H1 (cell line): ENCODE results near the gene ARHGEF10L. TPM values are rescaled to one million over a fixed set of nuclear protein-coding genes. Genes with fewer than 3 reads are reported as not detected.

Experiments
- CTCF ChIA-PET: fragments of 300-600 bp; sonication (Branson Sonifier 250); formaldehyde crosslinking; loops from one replicate; lab custom pipeline; 2021; ENCODE audit not compliant: partially characterized antibody; lab: Charles Lee
- POLR2A ChIA-PET: fragments of 300-600 bp; sonication (Branson Sonifier 250); formaldehyde crosslinking; loops from one replicate; lab custom pipeline; 2021; ENCODE audit warnings: inconsistent platforms; ENCODE audit not compliant: partially characterized antibody; lab: Charles Lee
- DNase-seq, 2 experiments: peaks; one replicate each; pipeline versions ENCODE4 v3.0.0 to v3.0.0-alpha.2; 2010 to 2022; ENCODE audit warnings: low spot score in 2 of 2, low read depth in 1 of 2, mixed read lengths in 1 of 2
- FAIRE-seq: peaks from 2 replicates; lab custom pipeline; 2011; peaks lifted over from hg19 to GRCh38; lab: Jason Lieb, UNC
- H2AFZ ChIP-seq: 2 replicates; pipeline ENCODE4 v1.8.1; 2012; ENCODE audit warnings: low read length, inconsistent platforms
- H2AK5ac ChIP-seq: 2 replicates; pipeline ENCODE4 v1.6.1; 2013; ENCODE audit warnings: low read depth, low read length
- H2BK120ac ChIP-seq: replicated peaks from 2 replicates; pipeline ENCODE3; 2013; ENCODE audit warnings: low read depth, low read length, inconsistent platforms
- H2BK12ac ChIP-seq: 2 replicates; pipeline ENCODE4 v1.6.1; 2013; ENCODE audit warnings: low read depth, low read length
- H2BK15ac ChIP-seq: 2 replicates; pipeline ENCODE4 v1.6.1; 2013; ENCODE audit warnings: low read length
- H2BK20ac ChIP-seq: 2 replicates; pipeline ENCODE4 v1.6.1; 2013; ENCODE audit warnings: low read length
- H2BK5ac ChIP-seq: 2 replicates; pipeline ENCODE4 v1.6.1; 2013; ENCODE audit warnings: low read depth, low read length
- H3K14ac ChIP-seq: 2 replicates; pipeline ENCODE4 v1.6.1; 2013; ENCODE audit warnings: inconsistent platforms; ENCODE audit not compliant: insufficient read length
- H3K18ac ChIP-seq: 2 replicates; pipeline ENCODE4 v1.6.1; 2013; ENCODE audit warnings: low read length; ENCODE audit errors: extremely low read depth
- H3K23ac ChIP-seq: 2 replicates; pipeline ENCODE4 v1.6.1; 2013; ENCODE audit warnings: inconsistent platforms; ENCODE audit not compliant: insufficient read length
- H3K23me2 ChIP-seq: 2 replicates; pipeline ENCODE4 v1.6.1; 2013; ENCODE audit warnings: low read depth, low read length
- H3K27ac ChIP-seq: 2 replicates; pipeline ENCODE4 v1.6.1; 2011; ENCODE audit warnings: low read depth, low read length, inconsistent platforms
- H3K27me3 ChIP-seq, 4 experiments: replicated peaks in 1 of 4; 1 replicate in 1 of 4; 2 replicates in 3 of 4; pipeline versions ENCODE4 v1.6.1 to v1.8.1; 2011 to 2013; ENCODE audit warnings: low read length in 3 of 4, mild to moderate bottlenecking in 3 of 4, inconsistent platforms in 2 of 4, mixed read lengths in 2 of 4, moderate library complexity in 1 of 4; ENCODE audit not compliant: control insufficient read depth in 3 of 4, insufficient read depth in 3 of 4; ENCODE audit errors: extremely low read depth in 1 of 4
- H3K36me3 ChIP-seq, 4 experiments: 2 replicates each; pipeline versions ENCODE4 v1.6.1 to v1.8.1; 2011 to 2013; ENCODE audit warnings: mild to moderate bottlenecking in 4 of 4, low read length in 3 of 4, moderate library complexity in 2 of 4, control low read depth in 1 of 4, inconsistent platforms in 1 of 4; ENCODE audit not compliant: insufficient read depth in 4 of 4, control insufficient read depth in 2 of 4
- H3K4ac ChIP-seq: replicated peaks from 2 replicates; pipeline ENCODE3; 2013; ENCODE audit warnings: low read length, low read depth, mixed read lengths, inconsistent platforms; ENCODE audit not compliant: insufficient read length
- H3K4me1 ChIP-seq, 4 experiments: replicated peaks in 1 of 4; 1 replicate in 1 of 4; 2 replicates in 3 of 4; pipeline versions ENCODE4 v1.6.1 to v1.8.1; 2011 to 2013; ENCODE audit warnings: low read length in 3 of 4, inconsistent platforms in 2 of 4, mixed read lengths in 1 of 4; ENCODE audit not compliant: insufficient read depth in 4 of 4, control insufficient read depth in 3 of 4
- H3K4me2 ChIP-seq, 2 experiments: 2 replicates each; pipeline versions ENCODE4 v1.6.1 to v1.8.1; 2011 to 2013; ENCODE audit warnings: low read depth in 2 of 2, low read length in 2 of 2, control low read depth in 1 of 2, inconsistent platforms in 1 of 2, mild to moderate bottlenecking in 1 of 2; ENCODE audit not compliant: insufficient read depth in 1 of 2
- H3K4me3 ChIP-seq, 4 experiments: fragments of 200-600, 300-600 bp in 1 of 4; sonication (generic), shearing (Covaris generic), sonication (Bioruptor Twin) in 1 of 4; 2 replicates each; pipeline versions ENCODE4 v1.5.1 to v1.8.1; 2011 to 2016; ENCODE audit warnings: low read length in 4 of 4, low read depth in 3 of 4, control low read depth in 2 of 4, inconsistent platforms in 2 of 4, mild to moderate bottlenecking in 2 of 4, mixed read lengths in 1 of 4, moderate library complexity in 1 of 4; ENCODE audit not compliant: insufficient read depth in 2 of 4; ENCODE audit errors: extremely low read depth in 1 of 4
- H3K56ac ChIP-seq: replicated peaks from 2 replicates; pipeline ENCODE3; 2013; ENCODE audit warnings: low read depth, mild to moderate bottlenecking, mixed read lengths, low read length, inconsistent platforms; ENCODE audit not compliant: insufficient read length
- H3K79me1 ChIP-seq: 2 replicates; pipeline ENCODE4 v1.6.1; 2013; ENCODE audit warnings: low read depth, low read length, control low read depth
- H3K79me2 ChIP-seq, 2 experiments: 2 replicates each; pipeline versions ENCODE4 v1.6.1 to v1.8.1; 2012 to 2013; ENCODE audit warnings: low read length in 2 of 2, mild to moderate bottlenecking in 2 of 2, inconsistent platforms in 1 of 2; ENCODE audit not compliant: insufficient read depth in 2 of 2, control insufficient read depth in 1 of 2
- H3K9ac ChIP-seq, 4 experiments: replicated peaks in 1 of 4; 1 replicate in 1 of 4; 2 replicates in 3 of 4; pipeline versions ENCODE4 v1.6.1 to v1.8.1; 2011 to 2013; ENCODE audit warnings: low read depth in 3 of 4, low read length in 3 of 4, control low read depth in 2 of 4, mild to moderate bottlenecking in 2 of 4, moderate library complexity in 2 of 4, inconsistent platforms in 1 of 4; ENCODE audit errors: extremely low read depth in 1 of 4
- H3K9me3 ChIP-seq, 2 experiments: 2 replicates each; pipeline versions ENCODE4 v1.6.1 to v1.8.1; 2012 to 2013; ENCODE audit warnings: mild to moderate bottlenecking in 2 of 2, moderate library complexity in 2 of 2, control low read depth in 1 of 2, inconsistent platforms in 1 of 2, low read depth in 1 of 2, low read length in 1 of 2, mixed read lengths in 1 of 2; ENCODE audit not compliant: insufficient read depth in 2 of 2
- H4K20me1 ChIP-seq, 2 experiments: replicated peaks in 1 of 2; 2 replicates each; pipeline versions ENCODE3 to v1.8.1; 2011 to 2013; ENCODE audit warnings: inconsistent platforms in 2 of 2, low read length in 2 of 2, mild to moderate bottlenecking in 1 of 2; ENCODE audit not compliant: insufficient read depth in 2 of 2, control insufficient read depth in 1 of 2
- H4K5ac ChIP-seq: 2 replicates; pipeline ENCODE4 v1.6.1; 2013; ENCODE audit warnings: low read length, low read depth, mixed read lengths, inconsistent platforms; ENCODE audit not compliant: insufficient read length
- H4K8ac ChIP-seq: 2 replicates; pipeline ENCODE4 v1.8.0; 2013; ENCODE audit warnings: mild to moderate bottlenecking, moderate library complexity, low read length, inconsistent platforms; ENCODE audit not compliant: insufficient read depth; ENCODE audit errors: extremely low read depth
- H4K91ac ChIP-seq: replicated peaks from 2 replicates; pipeline ENCODE3; 2013; ENCODE audit warnings: low read length, mixed read lengths, inconsistent platforms; ENCODE audit not compliant: insufficient read length
- ASH2L ChIP-seq: fragments of 200-600, 300-600 bp; sonication (generic); IDR thresholded peaks from one replicate; pipeline ENCODE4 v1.7.1; 2017; ENCODE audit warnings: low read length
- SP4 ChIP-seq: IDR thresholded peaks from 2 replicates; pipeline ENCODE4 v1.6.1; 2012; ENCODE audit warnings: low read length, inconsistent platforms
- WGBS, 2 experiments: shearing (Covaris generic) in 1 of 2; methylation state at CpG; one replicate each; pipeline versions ENCODE4 v1.1.6 to v1.1.7; 2013 to 2015; ENCODE audit warnings: low lambda C conversion rate in 2 of 2, mixed read lengths in 2 of 2, inconsistent platforms in 1 of 2, low coverage in 1 of 2, missing lambda C conversion rate in 1 of 2; ENCODE audit not compliant: insufficient replicate concordance in 2 of 2, insufficient coverage in 1 of 2, insufficient read length in 1 of 2; ENCODE audit errors: extremely low coverage in 1 of 2, missing lambda C conversion rate in 1 of 2; 5-methylcytosine and 5-hydroxymethylcytosine counted together
- polyA plus RNA-seq, 7 experiments: library from polyadenylated mRNA; depleted of rRNA in 3 of 7; stranded (reverse) in 5 of 7; unstranded in 2 of 7; fragments of >200 nt in 5 of 7; fragments of 200-250 nt in 2 of 7; gene quantifications; 1 replicate in 5 of 7; 2 replicates in 1 of 7; 4 replicates in 1 of 7; pipeline versions ENCODE4 v1.2.1 to v1.2.3, GENCODE V29; 2011 to 2013; ENCODE audit warnings: missing spikeins in 2 of 7, mixed read lengths in 2 of 7
- total RNA-seq: library from RNA; stranded (reverse); fragmentation: NEBNext Ultra II Directional; extraction: Animal tissue kit (Norgen Biotek cat#: 25700); gene quantifications from 2 replicates; pipeline ENCODE4 v1.2.1, GENCODE V29; 2021

ARHGEF10L gene
- total and polyA plus RNA-seq, 2 of the 8 experiments (the other 6 are each of a cell fraction or from before 2014, with no cell fraction given), result 33.6 to 39.6 TPM

DNA sequence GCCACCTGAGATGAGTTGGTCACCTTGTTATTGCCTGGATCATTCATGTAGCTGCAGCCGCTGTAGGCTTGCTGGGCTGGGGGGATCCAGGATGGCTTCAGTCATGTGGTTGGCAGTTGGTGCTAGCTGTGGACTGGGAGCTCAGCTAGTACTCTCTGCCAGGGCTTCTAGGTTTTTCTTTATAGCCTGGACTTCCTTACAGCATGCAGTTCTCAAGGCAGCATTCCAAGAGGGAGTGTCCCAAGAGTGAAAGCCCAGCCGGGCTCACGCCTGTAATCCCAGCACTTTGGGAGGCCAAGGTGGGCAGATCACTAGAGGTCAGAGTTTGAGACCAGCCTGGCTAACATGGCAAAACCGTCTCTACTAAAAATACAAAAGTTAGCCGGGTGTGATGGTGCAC, 192.0 kb downstream of the ARHGEF10L start:
- CTCF ChIA-PET, result interaction anchor here (0.6 to 4.2 kb wide), 10 partner anchors 7 to 179 kb away, joined by 3 to 20 read pairs (median 5); no protein-coding TSS in a partner anchor
- no peak overlapping the region for H4K91ac ChIP-seq
- H2AK5ac ChIP-seq, result no peak overlapping the region
- H2BK5ac ChIP-seq, result no peak overlapping the region
- DNase-seq (no peak), FAIRE-seq (no peak)
- H3K79me1 ChIP-seq, result no peaks in the 10 kb centered on the region
- no peak overlapping the region for H3K18ac ChIP-seq
- H3K23ac ChIP-seq, result no peak overlapping the region
- no peaks in the 10 kb centered on the region for H3K36me3 ChIP-seq
- H4K8ac ChIP-seq, result no peak overlapping the region
- no peak overlapping the region for H3K56ac ChIP-seq
- no peaks in the 10 kb centered on the region for H3K23me2 ChIP-seq
- no peak overlapping the region for H2BK12ac ChIP-seq
- 94% methylated on average over 5 of the region's 5 CpGs; no CpG with 5 or more reads in 1 of the 2 experiments for WGBS, 2 experiments
- H3K27me3 ChIP-seq, result no peaks in the 10 kb centered on the region
- no peak overlapping the region for H3K4me3 ChIP-seq
- H2BK15ac ChIP-seq, result no peak overlapping the region
- H2AFZ ChIP-seq, result no peak overlapping the region
- H3K27ac ChIP-seq, result no peak overlapping the region
- H4K5ac ChIP-seq, result no peak overlapping the region
- no peak overlapping the region for H3K4me2 ChIP-seq
- H3K14ac ChIP-seq, result no peak overlapping the region
- H4K20me1 ChIP-seq, result no peaks in the 10 kb centered on the region
- H3K9ac ChIP-seq, result no peak overlapping the region
- H3K9me3 ChIP-seq, result no peaks in the 10 kb centered on the region
- H3K79me2 ChIP-seq, result no peaks in the 10 kb centered on the region
- peaks cover 0 to 3% (median under 1%) of the 10 kb centered on the region in 4 experiments; a peak in 4 of 7 replicates for H3K4me1 ChIP-seq
- no peak overlapping the region for H2BK20ac ChIP-seq
- H3K4ac ChIP-seq, result no peak overlapping the region
- TF ChIP-seq SP4 (no peak), ASH2L (no peak)
- TF ChIP-seq, all 59 proteins: peak for 0
- H2BK120ac ChIP-seq, result no peak overlapping the region
- POLR2A ChIA-PET, result no interaction called here
